Sigmoid colon (tissue), 7 donors: Measurements from ENCODE around the gene SPTBN4. TPM values are rescaled to one million over a fixed set of nuclear protein-coding genes. Genes with fewer than 3 reads are reported as not detected.

Experiments
- DNase-seq: peaks from one replicate; pipeline ENCODE4 v3.0.0-alpha.2; 2019
- H3K27ac ChIP-seq, 4 donors: fragments of 200-600 bp; sonication (generic); one replicate each; pipeline ENCODE4 v1.5.1; 2016 to 2019; ENCODE audit warnings: mild to moderate bottlenecking in 1 of 4
- H3K27me3 ChIP-seq, 3 donors: fragments of 200-600 bp; sonication (generic); one replicate each; pipeline ENCODE4 v1.5.1; 2019; ENCODE audit warnings: mild to moderate bottlenecking in 1 of 3
- H3K36me3 ChIP-seq, 4 donors: fragments of 200-600 bp; sonication (generic); one replicate each; pipeline ENCODE4 v1.5.1; 2016 to 2019
- H3K4me1 ChIP-seq, 4 donors: fragments of 200-600 bp; sonication (generic); one replicate each; pipeline ENCODE4 v1.5.1; 2017 to 2019
- H3K4me3 ChIP-seq, 4 donors: fragments of 200-600 bp; sonication (generic); one replicate each; pipeline ENCODE4 v1.5.1; 2017 to 2019; ENCODE audit warnings: mild to moderate bottlenecking in 2 of 4, moderate library complexity in 1 of 4
- H3K9me3 ChIP-seq, 4 donors: fragments of 200-600 bp in 3 of 4; sonication (generic) in 3 of 4; one replicate each; pipeline versions ENCODE4 v1.5.1 to v1.6.1; 2013 to 2019
- EP300 ChIP-seq, 4 donors: sonication (generic); formaldehyde crosslinking; IDR thresholded peaks; one replicate each; pipeline ENCODE4 v1.6.1; 2017; ENCODE audit warnings: antibody characterized with exemption in 4 of 4
- POLR2A ChIP-seq, 2 donors: fragments of 450-650 bp; IDR thresholded peaks; one replicate each; pipeline ENCODE4 v1.6.1; 2016; ENCODE audit warnings: antibody characterized with exemption in 2 of 2, mild to moderate bottlenecking in 2 of 2, moderate library complexity in 2 of 2
- POLR2AphosphoS5 ChIP-seq, 4 donors: sonication (generic); formaldehyde crosslinking; IDR thresholded peaks; one replicate each; pipeline ENCODE4 v1.6.1; 2017; ENCODE audit warnings: antibody characterized with exemption in 4 of 4
- WGBS, 2 donors: extraction: QIAGEN DNeasy Blood & Tissue Kit; methylation state at CpG; one replicate each; pipeline ENCODE4 v1.1.7; 2013; 5-methylcytosine and 5-hydroxymethylcytosine counted together
- intact Hi-C: fragments of 100-400 bp; cut with DNase I; formaldehyde crosslinking; loops from one replicate; pipeline ENCODE4 v1.15.1; 2023
- polyA plus RNA-seq, 3 donors: library from polyadenylated mRNA; stranded (reverse); fragments of 200-250 nt; gene quantifications; one replicate each; pipeline ENCODE4 v1.2.3, GENCODE V29; 2013
- total RNA-seq, 4 donors: library from RNA; depleted of rRNA; stranded (reverse); fragments of >200 nt; gene quantifications; one replicate each; pipeline ENCODE4 v1.1.0, GENCODE V29; 2016
- TF ChIP-seq, protein P1 (sequence below), 4 experiments: fragments of 450-650 bp in 3 of 4; fragments of 200-600 bp in 1 of 4; IDR thresholded peaks; one replicate each; pipeline ENCODE4 v1.5.1; 2016 to 2019; ENCODE audit warnings: antibody characterized with exemption in 4 of 4, mild to moderate bottlenecking in 3 of 4, moderate library complexity in 2 of 4
- donor health status: healthy with polysubstance abuse.
- donor health status: Bipolar disorder and iron deficiency.
- donor health status: healthy.

Gene SPTBN4
- total and polyA plus RNA-seq, 7 donors, result 0.23 to 5.0 (median 1.8) TPM; not detected in 1

DNA sequence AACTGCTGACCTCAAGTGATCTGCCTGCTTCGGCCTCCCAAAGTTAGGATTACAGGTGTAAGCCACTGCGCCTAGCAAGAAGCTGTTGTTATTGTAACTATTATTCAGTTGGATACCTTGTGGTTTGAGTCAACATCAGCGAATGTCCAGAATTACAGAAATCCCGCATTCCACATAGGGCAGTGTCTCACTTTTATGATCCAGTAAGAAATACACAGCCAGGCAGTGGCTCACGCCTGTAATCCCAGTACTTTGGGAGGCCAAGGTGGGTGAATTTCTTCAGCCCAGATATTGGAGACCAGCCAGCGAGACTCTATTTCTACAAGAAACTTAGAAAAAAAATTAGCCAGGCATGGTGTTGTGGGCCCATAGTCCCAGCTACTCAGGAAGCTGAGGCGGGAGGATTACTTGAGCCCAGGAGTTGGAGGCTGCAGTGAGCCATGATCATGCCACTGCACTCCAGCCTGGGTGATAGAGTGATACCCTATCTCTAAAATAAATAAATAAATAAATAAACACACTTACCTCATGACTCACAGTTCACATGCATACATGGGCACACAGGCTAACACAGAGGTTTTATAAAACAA, 43.8 kb downstream of the SPTBN4 start:
- Histone ChIP-seq H3K27ac (no peak overlapping the region), H3K9me3 (no peaks in the 10 kb centered on the region), H3K36me3 (no peaks in the 10 kb centered on the region), H3K4me3 (no peak overlapping the region), H3K27me3 (peaks cover 20 to 39% (median 28%) of the 10 kb centered on the region in 3 donors), H3K4me1 (peaks cover 0 to 12% (median 11%) of the 10 kb centered on the region in 4 donors)
- no peak for DNase-seq
- intact Hi-C loops, result no loop called here
- TF ChIP-seq POLR2A (IDR thresholded peaks at IDR 0.05) (no peak), EP300 (IDR thresholded peaks at IDR 0.05) (no peak), POLR2AphosphoS5 (IDR thresholded peaks at IDR 0.05) (no peak)
- TF ChIP-seq, protein P1, sequence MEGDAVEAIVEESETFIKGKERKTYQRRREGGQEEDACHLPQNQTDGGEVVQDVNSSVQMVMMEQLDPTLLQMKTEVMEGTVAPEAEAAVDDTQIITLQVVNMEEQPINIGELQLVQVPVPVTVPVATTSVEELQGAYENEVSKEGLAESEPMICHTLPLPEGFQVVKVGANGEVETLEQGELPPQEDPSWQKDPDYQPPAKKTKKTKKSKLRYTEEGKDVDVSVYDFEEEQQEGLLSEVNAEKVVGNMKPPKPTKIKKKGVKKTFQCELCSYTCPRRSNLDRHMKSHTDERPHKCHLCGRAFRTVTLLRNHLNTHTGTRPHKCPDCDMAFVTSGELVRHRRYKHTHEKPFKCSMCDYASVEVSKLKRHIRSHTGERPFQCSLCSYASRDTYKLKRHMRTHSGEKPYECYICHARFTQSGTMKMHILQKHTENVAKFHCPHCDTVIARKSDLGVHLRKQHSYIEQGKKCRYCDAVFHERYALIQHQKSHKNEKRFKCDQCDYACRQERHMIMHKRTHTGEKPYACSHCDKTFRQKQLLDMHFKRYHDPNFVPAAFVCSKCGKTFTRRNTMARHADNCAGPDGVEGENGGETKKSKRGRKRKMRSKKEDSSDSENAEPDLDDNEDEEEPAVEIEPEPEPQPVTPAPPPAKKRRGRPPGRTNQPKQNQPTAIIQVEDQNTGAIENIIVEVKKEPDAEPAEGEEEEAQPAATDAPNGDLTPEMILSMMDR (IDR thresholded peaks at IDR 0.05), result no peak
- 78 to 84% methylated on average over 7 of the region's 7 CpGs for WGBS, 2 donors

DNA sequence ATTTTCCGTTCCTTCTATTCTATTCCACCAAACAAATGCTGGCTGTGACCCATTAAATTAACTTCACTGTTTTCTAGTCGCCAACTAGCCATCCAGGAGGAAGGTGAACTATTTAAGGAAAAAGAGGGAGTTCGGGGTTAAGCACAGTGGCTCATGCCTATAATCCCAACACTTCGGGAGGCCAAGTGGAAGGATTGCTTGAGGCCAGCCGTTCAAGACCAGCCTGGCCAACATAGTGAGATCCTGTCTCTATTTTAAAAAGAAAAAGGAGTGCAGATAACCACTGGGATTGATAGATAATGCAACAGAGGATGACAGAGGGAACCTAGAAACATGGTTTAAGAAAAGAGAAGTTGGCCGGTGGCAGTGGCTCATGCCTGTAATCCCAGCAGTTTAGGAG, 44.7 kb downstream of the SPTBN4 start:
- Histone ChIP-seq H3K4me1 (peaks cover 0 to 12% (median 11%) of the 10 kb centered on the region in 4 donors), H3K4me3 (no peak overlapping the region), H3K36me3 (no peaks in the 10 kb centered on the region), H3K27ac (no peak overlapping the region), H3K27me3 (peaks cover 20 to 40% (median 28%) of the 10 kb centered on the region in 3 donors), H3K9me3 (no peaks in the 10 kb centered on the region)
- WGBS, 2 donors, result 70 to 88% methylated on average over 6 of the region's 6 CpGs
- no peak for DNase-seq
- TF ChIP-seq POLR2AphosphoS5 (IDR thresholded peaks at IDR 0.05) (no peak), POLR2A (IDR thresholded peaks at IDR 0.05) (no peak), EP300 (IDR thresholded peaks at IDR 0.05) (no peak)
- TF ChIP-seq, protein P1 (IDR thresholded peaks at IDR 0.05), result no peak
- intact Hi-C loops, result no loop called here

DNA sequence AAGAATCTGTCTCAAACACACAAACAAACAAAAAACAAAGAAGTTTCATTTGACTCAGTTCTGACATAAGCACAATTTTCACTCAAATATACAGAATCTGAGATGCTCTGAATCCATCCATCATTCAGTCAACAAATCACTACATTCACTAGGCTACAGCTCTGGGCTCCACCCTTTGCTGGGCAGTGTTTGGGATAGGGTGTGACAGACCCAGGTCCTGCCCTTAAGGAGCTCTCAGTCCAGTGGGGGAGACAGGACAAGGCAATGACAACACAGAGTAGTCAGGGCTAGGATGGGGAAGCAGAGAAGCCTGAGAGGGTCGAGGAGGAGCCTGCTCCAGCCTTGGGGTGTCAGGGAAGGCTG, 45.3 kb downstream of the SPTBN4 start:
- H3K36me3 ChIP-seq, result no peaks in the 10 kb centered on the region
- H3K4me3 ChIP-seq, result no peak overlapping the region
- no peaks in the 10 kb centered on the region for H3K9me3 ChIP-seq
- no peak for DNase-seq
- 6 to 14% methylated on average over 1 of the region's 1 CpG for WGBS, 2 donors
- TF ChIP-seq POLR2A (IDR thresholded peaks at IDR 0.05), result no peak
- TF ChIP-seq EP300 (IDR thresholded peaks at IDR 0.05), result no peak
- TF ChIP-seq, protein P1 (IDR thresholded peaks at IDR 0.05), result no peak
- TF ChIP-seq POLR2AphosphoS5 (IDR thresholded peaks at IDR 0.05), result no peak
- intact Hi-C loops, result no loop called here
- H3K27me3 ChIP-seq, result peaks cover 20 to 40% (median 28%) of the 10 kb centered on the region in 3 donors
- no peak overlapping the region for H3K27ac ChIP-seq
- H3K4me1 ChIP-seq, result peaks cover 0 to 12% (median 11%) of the 10 kb centered on the region in 4 donors

DNA sequence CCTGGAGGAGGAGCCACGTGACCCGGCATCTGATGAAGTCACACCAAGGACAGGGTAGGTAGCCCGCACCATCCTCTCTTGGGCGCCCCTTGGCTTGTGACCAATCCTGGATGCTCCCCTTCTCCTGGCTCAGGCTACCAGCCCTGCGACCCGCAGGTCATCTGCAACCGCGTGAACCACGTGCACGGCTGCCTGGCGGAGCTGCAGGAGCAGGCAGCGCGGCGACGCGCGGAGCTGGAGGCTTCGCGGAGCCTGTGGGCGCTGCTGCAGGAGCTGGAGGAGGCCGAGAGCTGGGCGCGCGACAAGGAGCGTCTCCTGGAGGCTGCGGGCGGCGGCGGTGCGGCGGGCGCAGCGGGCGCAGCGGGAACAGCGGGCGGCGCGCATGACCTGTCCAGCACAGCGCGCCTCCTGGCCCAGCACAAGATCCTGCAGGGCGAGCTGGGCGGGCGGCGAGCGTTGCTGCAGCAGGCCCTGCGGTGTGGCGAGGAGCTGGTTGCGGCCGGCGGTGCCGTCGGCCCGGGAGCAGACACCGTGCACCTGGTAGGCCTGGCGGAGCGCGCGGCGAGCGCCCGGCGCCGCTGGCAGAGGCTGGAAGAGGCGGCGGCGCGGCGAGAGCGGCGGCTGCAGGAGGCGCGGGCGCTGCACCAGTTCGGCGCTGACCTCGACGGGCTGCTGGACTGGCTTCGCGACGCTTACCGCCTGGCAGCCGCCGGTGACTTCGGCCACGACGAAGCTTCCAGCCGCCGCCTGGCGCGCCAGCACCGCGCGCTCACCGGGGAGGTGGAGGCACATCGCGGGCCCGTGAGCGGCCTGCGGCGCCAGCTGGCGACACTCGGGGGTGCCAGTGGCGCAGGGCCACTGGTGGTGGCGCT, 45.9 kb downstream of the SPTBN4 start:
- H3K4me1 ChIP-seq, result peaks cover 0 to 12% (median 11%) of the 10 kb centered on the region in 4 donors
- DNase-seq, result no peak
- intact Hi-C loops, result no loop called here
- peak overlapping the region in 2 of 4 donors; percentile 23 to 27 for H3K4me3 ChIP-seq
- WGBS, 2 donors, result 8 to 9% methylated on average over 105 of the region's 105 CpGs
- no peaks in the 10 kb centered on the region for H3K36me3 ChIP-seq
- no peaks in the 10 kb centered on the region for H3K9me3 ChIP-seq
- no peak overlapping the region for H3K27ac ChIP-seq
- peaks cover 20 to 40% (median 28%) of the 10 kb centered on the region in 3 donors for H3K27me3 ChIP-seq
- TF ChIP-seq POLR2AphosphoS5 (IDR thresholded peaks at IDR 0.05), result no peak
- no peak for TF ChIP-seq EP300 (IDR thresholded peaks at IDR 0.05)
- TF ChIP-seq POLR2A (IDR thresholded peaks at IDR 0.05), result no peak
- TF ChIP-seq, protein P1 (IDR thresholded peaks at IDR 0.05), result no peak
